ENCODE measurements around the gene BRCA2.
"Not testable (repeated sequence)": the region's sequence is repeated elsewhere in the genome, so short reads cannot be mapped to it uniquely, and the experiment has no call there.

Gene BRCA2

DNA sequence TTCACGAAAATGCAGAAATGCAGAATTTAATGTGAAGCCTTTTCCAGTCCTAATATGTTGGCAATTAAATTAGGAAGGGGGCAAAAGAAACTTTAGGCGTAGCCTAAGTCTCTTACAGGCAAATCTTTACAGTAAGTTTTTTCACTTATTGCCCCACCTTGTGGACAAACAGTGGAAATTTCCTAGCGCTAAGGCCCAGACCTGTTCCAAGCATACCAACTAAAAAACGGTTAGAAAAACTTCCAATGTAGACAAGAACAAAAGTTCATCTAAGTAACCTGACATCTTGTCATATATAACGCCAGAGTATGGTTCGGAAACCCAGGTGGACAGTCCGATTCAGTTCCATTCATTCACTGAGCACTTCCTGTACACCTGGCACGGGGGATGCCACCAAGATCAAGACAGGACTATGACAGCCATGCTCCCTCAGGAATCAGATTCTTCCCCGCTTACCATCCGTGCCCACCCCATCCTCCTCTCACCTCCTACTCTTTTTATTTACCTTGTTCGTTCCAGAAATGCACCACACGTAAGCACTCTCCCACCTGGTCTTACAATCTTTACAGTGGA lies 5.1 kb upstream of the BRCA2 start:
- Histone ChIP-seq H3K27ac (peak overlapping the region in 1 of 21 experiments; percentile 47), H3K4me3 (peak overlapping the region in 4 of 7 experiments; percentile 3 to 13 (median 8))

DNA sequence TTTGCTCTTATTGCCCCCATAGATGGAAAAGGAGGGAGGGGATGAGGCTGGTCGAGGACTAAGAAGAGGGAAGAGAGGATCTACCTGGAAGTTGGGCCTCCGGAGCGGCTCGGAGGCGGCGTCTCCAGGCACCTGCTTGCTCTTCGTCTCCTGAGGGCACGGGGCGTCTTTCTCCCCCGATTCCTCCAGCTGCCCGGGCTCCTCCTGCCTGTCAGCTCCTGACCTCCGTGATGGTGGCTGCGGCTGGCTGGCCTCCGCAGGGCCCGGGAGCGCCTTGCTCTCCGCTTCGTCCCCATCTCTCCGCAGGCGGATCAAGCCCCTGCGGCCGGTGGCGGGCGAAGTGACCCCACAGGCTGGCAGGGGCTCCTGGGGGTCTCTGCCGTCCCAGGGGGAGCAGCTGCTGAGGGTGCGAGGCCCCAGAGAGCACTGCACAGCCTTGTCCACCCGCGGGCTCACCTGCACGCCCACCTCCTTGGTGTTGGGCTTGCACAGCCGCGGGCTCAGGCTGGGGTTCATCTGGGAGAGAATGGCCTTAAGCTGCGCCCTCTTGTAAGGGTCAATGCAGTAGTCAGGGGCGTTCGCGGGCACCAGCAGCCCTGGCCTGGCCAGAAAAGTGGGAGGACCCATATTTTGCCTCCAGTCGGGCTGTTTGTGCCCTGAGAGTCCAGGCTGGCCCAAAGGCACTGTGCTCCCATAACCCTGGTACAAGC lies 4.0 kb upstream of the BRCA2 start:
- Histone ChIP-seq H3K4me3 (no peak overlapping the region), H3K27ac (no peak overlapping the region)

DNA sequence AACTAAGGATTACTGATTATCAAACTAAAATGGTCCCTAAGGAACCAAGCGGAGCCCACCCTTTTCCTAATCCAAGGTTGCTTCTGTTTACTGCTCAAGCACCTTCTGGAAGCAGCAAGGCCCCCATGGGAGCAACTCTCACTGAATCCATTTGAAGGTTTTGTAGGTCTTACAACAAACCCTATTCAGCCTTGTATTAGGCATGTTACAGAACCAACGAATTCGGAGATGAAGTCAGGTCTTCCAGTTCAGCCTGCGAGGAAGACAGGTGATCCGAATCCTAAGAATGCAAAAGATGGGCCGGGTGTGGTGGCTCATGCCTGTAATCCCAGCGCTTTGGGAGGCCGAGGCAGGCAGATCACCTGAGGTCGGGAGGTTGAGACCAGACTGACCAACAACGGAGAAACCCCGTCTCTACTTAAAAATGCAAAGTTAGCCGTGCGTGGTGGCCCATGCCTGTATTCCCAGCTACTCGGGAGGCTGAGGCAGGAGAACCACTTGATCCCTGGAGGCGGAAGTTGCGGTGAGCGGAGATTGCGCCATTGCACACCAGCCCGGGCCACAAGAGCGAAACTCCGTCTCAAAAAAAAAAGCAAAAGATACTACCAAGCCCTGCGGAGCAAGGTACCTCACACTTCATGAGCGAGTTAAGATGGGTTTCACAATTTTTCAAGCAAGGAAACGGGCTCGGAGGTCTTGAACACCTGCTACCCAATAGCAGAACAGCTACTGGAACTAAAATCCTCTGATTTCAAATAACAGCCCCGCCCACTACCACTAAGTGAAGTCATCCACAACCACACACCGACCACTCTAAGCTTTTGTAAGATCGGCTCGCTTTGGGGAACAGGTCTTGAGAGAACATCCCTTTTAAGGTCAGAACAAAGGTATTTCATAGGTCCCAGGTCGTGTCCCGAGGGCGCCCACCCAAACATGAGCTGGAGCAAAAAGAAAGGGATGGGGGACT lies 754 bp upstream of the BRCA2 start:
- Histone ChIP-seq H3K27ac (peak overlapping the region; percentile 85 to 99 (median 98)), H3K4me3 (peak overlapping the region; percentile 68 to 94 (median 76))

DNA sequence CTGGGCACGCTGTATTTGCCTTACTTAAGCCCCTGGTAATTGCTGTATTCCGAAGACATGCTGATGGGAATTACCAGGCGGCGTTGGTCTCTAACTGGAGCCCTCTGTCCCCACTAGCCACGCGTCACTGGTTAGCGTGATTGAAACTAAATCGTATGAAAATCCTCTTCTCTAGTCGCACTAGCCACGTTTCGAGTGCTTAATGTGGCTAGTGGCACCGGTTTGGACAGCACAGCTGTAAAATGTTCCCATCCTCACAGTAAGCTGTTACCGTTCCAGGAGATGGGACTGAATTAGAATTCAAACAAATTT lies 676 bp downstream of the BRCA2 start:
- Histone ChIP-seq H3K4me3 (peak overlapping the region; percentile 68 to 94 (median 76)), H3K27ac (peak overlapping the region; percentile 58 to 99 (median 98))

DNA sequence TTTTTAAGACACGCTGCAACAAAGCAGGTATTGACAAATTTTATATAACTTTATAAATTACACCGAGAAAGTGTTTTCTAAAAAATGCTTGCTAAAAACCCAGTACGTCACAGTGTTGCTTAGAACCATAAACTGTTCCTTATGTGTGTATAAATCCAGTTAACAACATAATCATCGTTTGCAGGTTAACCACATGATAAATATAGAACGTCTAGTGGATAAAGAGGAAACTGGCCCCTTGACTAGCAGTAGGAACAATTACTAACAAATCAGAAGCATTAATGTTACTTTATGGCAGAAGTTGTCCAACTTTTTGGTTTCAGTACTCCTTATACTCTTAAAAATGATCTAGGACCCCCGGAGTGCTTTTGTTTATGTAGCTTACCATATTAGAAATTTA lies 1.2 kb downstream of the BRCA2 start:
- Histone ChIP-seq H3K27ac (peak overlapping the region in 14 of 21 experiments; percentile 81 to 99 (median 98)), H3K4me3 (peak overlapping the region in 4 of 7 experiments; percentile 68 to 76 (median 72))

DNA sequence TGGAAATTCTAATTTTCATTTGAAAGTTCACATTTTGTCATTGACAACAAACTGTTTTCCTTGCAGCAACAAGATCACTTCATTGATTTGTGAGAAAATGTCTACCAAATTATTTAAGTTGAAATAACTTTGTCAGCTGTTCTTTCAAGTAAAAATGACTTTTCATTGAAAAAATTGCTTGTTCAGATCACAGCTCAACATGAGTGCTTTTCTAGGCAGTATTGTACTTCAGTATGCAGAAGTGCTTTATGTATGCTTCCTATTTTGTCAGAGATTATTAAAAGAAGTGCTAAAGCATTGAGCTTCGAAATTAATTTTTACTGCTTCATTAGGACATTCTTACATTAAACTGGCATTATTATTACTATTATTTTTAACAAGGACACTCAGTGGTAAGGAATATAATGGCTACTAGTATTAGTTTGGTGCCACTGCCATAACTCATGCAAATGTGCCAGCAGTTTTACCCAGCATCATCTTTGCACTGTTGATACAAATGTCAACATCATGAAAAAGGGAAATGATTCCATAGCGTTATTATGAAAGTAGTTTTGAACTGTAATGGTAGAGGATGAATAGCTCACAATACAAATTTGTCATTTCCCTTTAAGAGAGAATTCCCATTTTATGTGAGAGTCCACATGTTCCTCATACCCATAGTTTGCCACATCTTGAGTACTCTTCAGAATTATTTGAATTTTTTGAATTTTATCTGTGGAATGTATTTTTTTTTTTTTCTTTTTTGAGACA lies 2.6 kb downstream of the BRCA2 start:
- H3K27ac ChIP-seq = peak overlapping the region in 1 of 21 experiments; percentile 17
- no peak overlapping the region for H3K4me3 ChIP-seq

DNA sequence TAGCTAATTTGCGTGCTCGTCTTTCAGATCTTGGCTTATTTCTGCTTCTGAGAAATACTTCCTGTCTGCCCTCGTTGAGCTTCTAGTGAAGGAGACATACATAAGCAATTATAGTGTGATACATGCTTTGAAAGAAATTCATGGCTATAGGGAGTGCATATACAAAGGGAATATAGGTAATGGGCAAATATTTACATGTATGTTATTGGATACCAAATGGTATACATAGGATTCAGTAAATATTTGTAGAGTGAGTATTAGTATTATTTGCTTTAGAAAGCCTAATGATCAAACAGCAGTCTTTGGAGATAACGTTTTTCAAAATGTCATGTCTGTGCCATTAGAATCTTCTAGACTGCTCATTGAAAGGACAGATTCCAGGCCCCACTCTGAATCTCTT lies 5.2 kb downstream of the BRCA2 start:
- no peak overlapping the region for H3K27ac ChIP-seq
- no peak overlapping the region for H3K4me3 ChIP-seq

DNA sequence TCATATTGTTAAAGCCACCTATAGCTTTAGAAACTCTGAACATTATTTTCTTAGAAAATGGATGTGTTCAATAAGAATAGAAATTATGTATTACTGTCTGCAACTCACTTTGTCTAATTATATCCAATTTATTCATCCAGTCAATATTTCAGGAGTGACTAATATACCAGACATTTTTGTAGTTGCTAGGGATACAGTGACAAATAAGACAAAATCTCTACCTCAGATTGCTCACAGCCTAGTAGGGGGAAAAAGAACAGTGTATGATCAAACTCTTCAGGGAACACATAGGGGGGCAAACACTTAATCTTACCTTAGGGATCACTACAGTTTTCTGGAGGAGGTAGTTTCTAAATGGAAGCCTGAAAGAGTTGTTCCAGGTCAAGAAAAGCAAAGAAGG lies 8.6 kb downstream of the BRCA2 start:
- H3K27ac ChIP-seq = peak overlapping the region in 1 of 21 experiments; percentile 22
- H3K4me3 ChIP-seq = no peak overlapping the region

DNA sequence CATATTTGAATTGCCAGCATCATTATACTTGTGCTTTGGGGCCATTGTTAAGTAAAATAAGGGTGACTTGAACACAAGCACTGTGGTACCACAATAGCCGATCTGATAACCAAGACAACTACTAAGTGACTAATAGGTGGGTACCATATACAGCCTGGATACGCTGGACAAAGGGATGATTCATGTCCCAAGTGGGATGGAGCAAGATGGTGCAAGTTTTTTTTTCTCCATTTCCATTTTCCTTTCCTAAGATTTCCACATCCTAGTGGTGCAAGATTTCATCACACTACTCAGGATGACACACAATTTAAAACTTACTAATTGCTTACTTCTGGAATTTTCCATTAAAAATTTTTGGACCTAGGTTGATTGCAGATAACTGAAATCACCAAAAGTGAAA lies 15.1 kb downstream of the BRCA2 start:
- Histone ChIP-seq H3K27ac (no peak overlapping the region), H3K4me3 (no peak overlapping the region)

DNA sequence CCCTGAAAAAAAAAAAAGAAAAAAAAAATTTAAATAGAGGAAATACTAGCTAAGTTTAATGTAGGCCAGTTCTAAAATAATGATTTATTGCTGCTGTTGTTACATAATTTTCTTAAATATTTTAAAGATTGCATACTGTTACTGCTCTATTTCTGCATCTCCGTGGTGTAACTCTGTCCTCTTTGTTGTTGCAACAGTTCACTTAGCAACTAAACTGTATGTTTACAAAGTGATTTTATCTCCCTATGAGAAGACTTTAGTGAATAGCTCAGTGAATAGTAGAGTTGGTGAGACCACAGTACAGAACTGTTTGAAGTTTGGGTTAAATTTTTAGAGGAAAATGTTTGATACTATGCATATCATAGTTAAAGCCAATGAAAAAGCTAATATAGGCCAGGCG lies 19.4 kb downstream of the BRCA2 start:
- Histone ChIP-seq H3K4me3 (no peak overlapping the region), H3K27ac (no peak overlapping the region)

DNA sequence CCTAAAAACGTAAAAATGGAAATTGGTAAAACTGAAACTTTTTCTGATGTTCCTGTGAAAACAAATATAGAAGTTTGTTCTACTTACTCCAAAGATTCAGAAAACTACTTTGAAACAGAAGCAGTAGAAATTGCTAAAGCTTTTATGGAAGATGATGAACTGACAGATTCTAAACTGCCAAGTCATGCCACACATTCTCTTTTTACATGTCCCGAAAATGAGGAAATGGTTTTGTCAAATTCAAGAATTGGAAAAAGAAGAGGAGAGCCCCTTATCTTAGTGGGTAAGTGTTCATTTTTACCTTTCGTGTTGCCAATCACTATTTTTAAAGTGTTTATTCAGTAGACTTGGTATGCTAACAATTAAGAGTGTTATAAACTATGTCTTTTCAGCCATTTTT lies 25.6 kb downstream of the BRCA2 start:
- no peak overlapping the region for H3K27ac ChIP-seq
- no peak overlapping the region for H3K4me3 ChIP-seq

DNA sequence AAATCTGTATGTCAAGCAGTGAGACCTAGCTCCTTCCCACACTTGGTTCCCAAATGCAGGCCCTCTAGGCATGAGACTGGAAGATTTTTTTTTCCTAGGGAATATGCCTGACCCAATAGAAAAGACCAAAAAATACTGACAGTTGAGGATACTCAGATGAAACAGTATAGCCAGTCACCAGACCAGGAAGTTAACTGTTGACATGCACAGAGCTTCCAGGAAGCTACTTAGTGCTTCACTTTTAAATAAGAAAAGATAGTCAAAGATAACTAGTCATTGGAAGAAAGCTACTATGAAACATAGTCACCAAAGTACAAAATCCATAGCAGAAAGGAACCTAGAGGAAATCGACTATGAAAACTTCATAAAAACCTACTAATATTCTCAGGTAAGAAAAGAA lies 32.3 kb downstream of the BRCA2 start:
- H3K27ac ChIP-seq = no peak overlapping the region
- no peak overlapping the region for H3K4me3 ChIP-seq

DNA sequence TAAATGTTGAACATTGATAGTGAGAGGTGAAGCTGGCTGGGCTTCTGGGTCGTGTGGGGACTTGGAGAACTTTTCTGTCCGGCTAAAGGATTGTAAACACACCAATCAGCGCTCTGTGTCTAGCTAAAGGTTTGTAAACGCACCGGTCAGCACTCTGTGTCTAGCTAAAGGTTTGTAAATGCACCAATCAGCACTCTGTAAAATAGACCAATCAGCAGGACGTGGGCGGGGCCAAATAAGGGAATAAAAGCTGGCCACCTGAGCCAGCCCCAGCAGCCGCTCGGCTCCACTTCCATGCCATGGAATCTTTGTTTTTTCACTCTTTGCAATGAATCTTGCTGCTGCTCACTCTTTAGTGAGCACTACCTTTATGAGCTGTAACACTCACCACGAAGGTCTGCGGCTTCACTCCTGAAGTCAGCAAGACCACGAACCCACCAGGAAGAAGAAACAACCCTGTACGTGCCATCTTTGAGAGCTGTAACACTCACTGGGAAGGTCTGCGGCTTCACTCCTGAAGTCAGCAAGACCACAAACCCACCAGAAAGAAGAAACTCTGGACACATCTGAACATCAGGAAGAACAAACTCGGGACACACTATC lies 35.6 kb downstream of the BRCA2 start:
- not testable (repeated sequence) for H3K4me3 ChIP-seq, H3K27ac ChIP-seq

DNA sequence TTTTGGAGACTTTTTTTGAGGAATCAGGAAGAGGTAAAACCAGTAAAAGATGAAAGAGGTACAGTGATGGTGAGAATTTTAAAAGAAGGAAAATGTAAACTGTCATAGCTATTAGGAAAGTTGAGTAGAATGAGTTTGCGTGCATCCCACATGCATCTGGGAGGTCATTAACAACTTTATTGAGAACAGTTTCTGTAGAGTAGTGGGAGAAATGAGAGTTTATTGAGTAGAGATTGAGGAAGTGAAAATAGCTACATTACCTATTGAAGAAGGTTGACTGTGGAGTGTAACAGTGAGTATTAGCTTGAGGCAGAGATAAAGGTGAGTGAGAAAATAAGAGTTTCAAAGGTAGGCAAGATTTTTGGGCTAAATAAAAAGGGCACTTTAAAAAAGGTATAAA lies 38.7 kb downstream of the BRCA2 start:
- no peak overlapping the region for H3K27ac ChIP-seq
- no peak overlapping the region for H3K4me3 ChIP-seq

DNA sequence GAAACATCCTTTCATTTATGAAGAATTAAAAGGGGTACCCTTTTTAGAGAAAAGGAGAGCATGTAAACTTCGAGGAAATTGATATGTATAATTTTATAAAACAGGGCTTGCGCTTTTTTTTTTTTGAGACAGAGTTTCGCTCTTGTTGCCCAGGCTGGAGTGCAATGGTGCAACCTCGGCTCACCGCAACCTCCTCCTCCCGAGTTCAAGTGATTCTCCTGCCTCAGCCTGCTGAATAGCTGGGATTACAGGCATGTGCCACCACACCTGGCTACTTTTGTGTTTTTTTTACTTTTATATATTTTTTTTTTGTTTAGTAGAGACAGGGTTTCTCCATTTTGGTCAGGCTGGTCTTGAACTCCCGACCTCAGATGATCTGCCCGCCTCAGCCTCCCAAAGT lies 40.6 kb downstream of the BRCA2 start:
- H3K4me3 ChIP-seq = not testable (repeated sequence)

DNA sequence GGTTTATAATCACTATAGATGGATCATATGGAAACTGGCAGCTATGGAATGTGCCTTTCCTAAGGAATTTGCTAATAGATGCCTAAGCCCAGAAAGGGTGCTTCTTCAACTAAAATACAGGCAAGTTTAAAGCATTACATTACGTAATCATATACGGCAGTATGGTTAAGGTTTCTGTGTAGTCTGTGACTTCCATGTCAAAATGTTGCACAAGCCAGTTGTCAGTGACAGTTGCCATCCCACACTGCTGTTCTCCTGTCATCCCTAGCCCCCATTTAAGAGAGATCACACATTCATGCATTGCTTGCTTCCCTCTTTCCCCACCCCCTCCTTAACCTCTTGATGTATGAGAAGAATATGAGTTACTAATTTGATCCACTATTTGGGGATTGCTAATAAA lies 47.3 kb downstream of the BRCA2 start:
- no peak overlapping the region for H3K27ac ChIP-seq

More for the DNA sequence above, 40.6 kb downstream of the BRCA2 start:
- H3K27ac ChIP-seq = not testable (repeated sequence)

DNA sequence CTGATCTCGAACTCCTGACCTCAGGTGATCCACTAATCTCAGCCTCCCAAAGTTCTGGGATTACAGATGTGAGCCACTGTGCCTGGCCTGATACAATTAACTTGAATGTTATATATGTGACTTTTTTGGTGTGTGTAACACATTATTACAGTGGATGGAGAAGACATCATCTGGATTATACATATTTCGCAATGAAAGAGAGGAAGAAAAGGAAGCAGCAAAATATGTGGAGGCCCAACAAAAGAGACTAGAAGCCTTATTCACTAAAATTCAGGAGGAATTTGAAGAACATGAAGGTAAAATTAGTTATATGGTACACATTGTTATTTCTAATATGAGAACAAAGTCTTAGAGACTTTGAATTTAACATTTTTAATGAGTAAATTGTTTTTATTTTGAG lies 55.5 kb downstream of the BRCA2 start:
- Histone ChIP-seq H3K4me3 (no peak overlapping the region), H3K27ac (no peak overlapping the region)

More for the DNA sequence above, 47.3 kb downstream of the BRCA2 start:
- H3K4me3 ChIP-seq = no peak overlapping the region

DNA sequence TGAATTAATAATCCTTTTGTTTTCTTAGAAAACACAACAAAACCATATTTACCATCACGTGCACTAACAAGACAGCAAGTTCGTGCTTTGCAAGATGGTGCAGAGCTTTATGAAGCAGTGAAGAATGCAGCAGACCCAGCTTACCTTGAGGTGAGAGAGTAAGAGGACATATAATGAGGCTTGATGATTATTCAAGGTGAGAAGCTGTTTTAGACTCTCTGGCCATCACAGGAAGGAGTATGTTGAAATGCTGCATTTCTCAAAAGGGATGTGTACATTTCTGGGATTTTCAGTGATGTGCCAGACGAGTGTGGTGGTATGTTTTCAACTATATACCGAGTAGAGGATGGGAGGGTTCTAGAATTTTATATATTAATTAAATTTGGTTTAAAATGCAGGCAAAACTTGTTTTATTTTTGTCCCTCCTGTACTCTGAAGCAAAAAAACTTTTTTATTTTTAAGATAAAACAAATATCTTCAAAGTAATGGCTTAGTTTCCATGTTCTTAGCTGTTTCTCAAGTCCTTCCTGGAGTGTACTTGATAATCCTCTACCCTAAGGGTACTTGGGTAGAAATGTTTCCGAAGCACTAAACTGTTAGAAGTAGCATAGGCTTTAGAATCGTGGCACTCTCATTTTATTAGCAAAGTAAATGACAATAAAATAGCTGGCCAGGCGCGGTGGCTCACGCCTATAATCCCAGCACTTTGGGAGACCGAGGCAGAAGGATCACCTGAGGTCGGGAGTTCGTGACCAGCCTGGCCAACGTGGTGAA lies 61.5 kb downstream of the BRCA2 start:
- H3K4me3 ChIP-seq = no peak overlapping the region

DNA sequence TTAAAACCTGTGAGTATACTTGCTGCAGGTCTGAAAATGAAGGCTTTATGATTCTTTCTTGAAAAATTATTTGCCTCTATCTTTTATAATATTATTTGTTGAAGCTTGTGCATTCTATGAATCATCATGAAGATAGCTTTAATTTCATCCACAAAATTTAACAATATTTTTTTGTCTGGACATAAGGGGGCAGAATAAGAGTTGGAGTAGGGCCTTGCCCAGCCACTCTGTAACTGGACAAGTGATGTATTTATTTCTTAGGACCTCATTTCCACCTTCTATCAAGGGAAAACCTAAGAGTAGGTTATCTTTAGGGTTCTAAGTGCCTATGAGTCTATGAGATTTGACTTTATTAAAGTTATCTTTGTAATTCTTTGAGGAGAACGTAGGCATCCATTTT lies 62.7 kb downstream of the BRCA2 start:
- Histone ChIP-seq H3K27ac (no peak overlapping the region), H3K4me3 (no peak overlapping the region)

More for the DNA sequence above, 61.5 kb downstream of the BRCA2 start:
- no peak overlapping the region for H3K27ac ChIP-seq

Data from skin epidermis (tissue), 12 donors.